ENCODE data around the gene SLTM.
A peak's percentile ranks its signal among the peaks of the same experiment; 100 is the strongest.

DNA sequence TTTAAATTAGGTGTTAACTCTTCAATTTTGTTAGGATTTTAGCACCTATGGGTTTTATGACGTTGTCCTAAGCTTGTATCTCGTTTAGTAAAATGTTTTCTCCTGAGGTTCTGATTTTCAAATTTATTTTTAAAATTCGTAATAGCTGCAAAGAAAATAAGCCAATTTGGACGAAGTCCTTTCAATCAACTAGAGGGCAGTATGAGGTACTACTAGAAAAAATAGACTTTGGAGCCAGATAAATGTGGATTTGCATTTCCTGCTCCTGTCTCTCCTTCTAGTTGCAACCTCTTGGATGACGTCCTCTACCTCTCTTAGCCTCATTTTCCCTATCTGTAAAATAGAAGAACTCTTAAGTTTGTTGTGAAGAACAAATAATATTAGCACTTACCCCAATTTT, 81.1 kb downstream of the SLTM start:
- TF ChIP-seq, protein P1, sequence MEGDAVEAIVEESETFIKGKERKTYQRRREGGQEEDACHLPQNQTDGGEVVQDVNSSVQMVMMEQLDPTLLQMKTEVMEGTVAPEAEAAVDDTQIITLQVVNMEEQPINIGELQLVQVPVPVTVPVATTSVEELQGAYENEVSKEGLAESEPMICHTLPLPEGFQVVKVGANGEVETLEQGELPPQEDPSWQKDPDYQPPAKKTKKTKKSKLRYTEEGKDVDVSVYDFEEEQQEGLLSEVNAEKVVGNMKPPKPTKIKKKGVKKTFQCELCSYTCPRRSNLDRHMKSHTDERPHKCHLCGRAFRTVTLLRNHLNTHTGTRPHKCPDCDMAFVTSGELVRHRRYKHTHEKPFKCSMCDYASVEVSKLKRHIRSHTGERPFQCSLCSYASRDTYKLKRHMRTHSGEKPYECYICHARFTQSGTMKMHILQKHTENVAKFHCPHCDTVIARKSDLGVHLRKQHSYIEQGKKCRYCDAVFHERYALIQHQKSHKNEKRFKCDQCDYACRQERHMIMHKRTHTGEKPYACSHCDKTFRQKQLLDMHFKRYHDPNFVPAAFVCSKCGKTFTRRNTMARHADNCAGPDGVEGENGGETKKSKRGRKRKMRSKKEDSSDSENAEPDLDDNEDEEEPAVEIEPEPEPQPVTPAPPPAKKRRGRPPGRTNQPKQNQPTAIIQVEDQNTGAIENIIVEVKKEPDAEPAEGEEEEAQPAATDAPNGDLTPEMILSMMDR (IDR thresholded peaks at IDR 0.05): peak in 4 of 6 experiments; percentile 14 to 55 (median 49)
- TF ChIP-seq POLR2A (IDR thresholded peaks at IDR 0.05): no peak
